ENCODE results near the gene CBLIF. TPM values are rescaled to one million over a fixed set of nuclear protein-coding genes. Genes with fewer than 3 reads are reported as not detected.
"Not testable (repeated sequence)": the region's sequence is repeated elsewhere in the genome, so short reads cannot be mapped to it uniquely, and the experiment has no call there.

Gene CBLIF
- total RNA-seq, result not detected

- WGBS, 2 donors, result 49 to 73% methylated on average over 4 of the region's 4 CpGs
- H3K4me1 ChIP-seq, result no peaks in the 10 kb centered on the region
- H3K9me3 ChIP-seq, result no peaks in the 10 kb centered on the region
- no peaks in the 10 kb centered on the region for H3K27me3 ChIP-seq
- no peaks in the 10 kb centered on the region for H3K36me3 ChIP-seq
- no peak within 1 kb of the TSS for H3K4me3 ChIP-seq
- H3K27ac ChIP-seq, result no peak within 1 kb of the TSS
- no peak for DNase-seq
- TF ChIP-seq CTCF (IDR thresholded peaks at IDR 0.05) (no peak), POLR2A (IDR thresholded peaks at IDR 0.05) (no peak)
- intact Hi-C loops (cut with DNase I), result no loop called here
These were observed at the start of gene CBLIF for GRCh38 chr11:59845399-59845798. TSS of gene CBLIF (minus strand) at chr11:59845499. CDS start at chr11:59845453, 46 bp downstream.

GRCh38 chr11:59894616-59895015 is 49.3 kb upstream of the CBLIF start:
- no peaks in the 10 kb centered on the region for H3K4me1 ChIP-seq
- no peaks in the 10 kb centered on the region for H3K36me3 ChIP-seq
- H3K27me3 ChIP-seq, result no peaks in the 10 kb centered on the region
- 35 to 58% methylated on average over 1 of the region's 1 CpG for WGBS, 2 donors
- intact Hi-C loops (cut with DNase I), result no loop called here
- peaks cover 0 to 7% (median 0%) of the 10 kb centered on the region in 3 donors for H3K9me3 ChIP-seq
- no peak overlapping the region for H3K27ac ChIP-seq
- no peak for DNase-seq
- no peak overlapping the region for H3K4me3 ChIP-seq
- TF ChIP-seq POLR2A (IDR thresholded peaks at IDR 0.05) (no peak), CTCF (IDR thresholded peaks at IDR 0.05) (no peak)

- intact Hi-C loops (cut with DNase I), result no loop called here
- Histone ChIP-seq H3K36me3 (no peaks in the 10 kb centered on the region), H3K27ac (no peak overlapping the region), H3K4me3 (no peak overlapping the region), H3K4me1 (no peaks in the 10 kb centered on the region), H3K9me3 (peaks cover 0 to 18% (median 0%) of the 10 kb centered on the region in 3 donors), H3K27me3 (no peaks in the 10 kb centered on the region)
- no peak for TF ChIP-seq POLR2A (IDR thresholded peaks at IDR 0.05)
- no peak for TF ChIP-seq CTCF (IDR thresholded peaks at IDR 0.05)
- DNase-seq, result no peak
- 49% methylated on average over 2 of the region's 4 CpGs; no CpG with 5 or more reads in 1 of the 2 donors for whole genome bisulfite sequencing, 2 donors
These were observed 46.5 kb upstream of the CBLIF start for GRCh38 chr11:59891781-59892181.

GRCh38 chr11:59887156-59887555 is 41.9 kb upstream of the CBLIF start:
- intact Hi-C loops (cut with DNase I); H3K4me1 ChIP-seq; DNase-seq; H3K36me3 ChIP-seq; H3K4me3 ChIP-seq; H3K27me3 ChIP-seq; H3K27ac ChIP-seq: not testable (repeated sequence)
- peaks cover 0 to 24% (median 0%) of the 10 kb centered on the region in 3 donors for H3K9me3 ChIP-seq

- Histone ChIP-seq H3K27me3 (no peaks in the 10 kb centered on the region), H3K36me3 (no peaks in the 10 kb centered on the region), H3K4me3 (no peak overlapping the region), H3K27ac (no peak overlapping the region), H3K4me1 (no peaks in the 10 kb centered on the region), H3K9me3 (peaks cover 0 to 7% (median 0%) of the 10 kb centered on the region in 3 donors)
- 76 to 93% methylated on average over 1 of the region's 1 CpG for WGBS, 2 donors
- TF ChIP-seq CTCF (IDR thresholded peaks at IDR 0.05), result no peak
- TF ChIP-seq POLR2A (IDR thresholded peaks at IDR 0.05), result no peak
- DNase-seq, result no peak
- intact Hi-C loops (cut with DNase I), result no loop called here
These were observed 38.3 kb upstream of the CBLIF start for GRCh38 chr11:59883597-59883996.

GRCh38 chr11:59879567-59879966 is 34.3 kb upstream of the CBLIF start:
- WGBS, 2 donors, result 33 to 71% methylated on average over 1 of the region's 1 CpG
- H3K4me1 ChIP-seq, result no peaks in the 10 kb centered on the region
- intact Hi-C loops (cut with DNase I), result no loop called here
- no peaks in the 10 kb centered on the region for H3K36me3 ChIP-seq
- DNase-seq, result no peak
- H3K4me3 ChIP-seq, result no peak overlapping the region
- no peaks in the 10 kb centered on the region for H3K27me3 ChIP-seq
- no peak for TF ChIP-seq POLR2A (IDR thresholded peaks at IDR 0.05)
- H3K27ac ChIP-seq, result no peak overlapping the region
- no peaks in the 10 kb centered on the region for H3K9me3 ChIP-seq

Measured in esophagus squamous epithelium (tissue), 5 donors.